ENCODE measurements around the gene SRSF10. TPM values are rescaled to one million over a fixed set of nuclear protein-coding genes. Genes with fewer than 3 reads are reported as not detected.
A peak's percentile ranks its signal among the peaks of the same experiment; 100 is the strongest.

SRSF10 gene
- total and polyA plus RNA-seq, 9 of the 15 experiments (the other 6 are each of a cell fraction or from before 2014, with no cell fraction given) = 154 to 264 (median 205) TPM

DNA sequence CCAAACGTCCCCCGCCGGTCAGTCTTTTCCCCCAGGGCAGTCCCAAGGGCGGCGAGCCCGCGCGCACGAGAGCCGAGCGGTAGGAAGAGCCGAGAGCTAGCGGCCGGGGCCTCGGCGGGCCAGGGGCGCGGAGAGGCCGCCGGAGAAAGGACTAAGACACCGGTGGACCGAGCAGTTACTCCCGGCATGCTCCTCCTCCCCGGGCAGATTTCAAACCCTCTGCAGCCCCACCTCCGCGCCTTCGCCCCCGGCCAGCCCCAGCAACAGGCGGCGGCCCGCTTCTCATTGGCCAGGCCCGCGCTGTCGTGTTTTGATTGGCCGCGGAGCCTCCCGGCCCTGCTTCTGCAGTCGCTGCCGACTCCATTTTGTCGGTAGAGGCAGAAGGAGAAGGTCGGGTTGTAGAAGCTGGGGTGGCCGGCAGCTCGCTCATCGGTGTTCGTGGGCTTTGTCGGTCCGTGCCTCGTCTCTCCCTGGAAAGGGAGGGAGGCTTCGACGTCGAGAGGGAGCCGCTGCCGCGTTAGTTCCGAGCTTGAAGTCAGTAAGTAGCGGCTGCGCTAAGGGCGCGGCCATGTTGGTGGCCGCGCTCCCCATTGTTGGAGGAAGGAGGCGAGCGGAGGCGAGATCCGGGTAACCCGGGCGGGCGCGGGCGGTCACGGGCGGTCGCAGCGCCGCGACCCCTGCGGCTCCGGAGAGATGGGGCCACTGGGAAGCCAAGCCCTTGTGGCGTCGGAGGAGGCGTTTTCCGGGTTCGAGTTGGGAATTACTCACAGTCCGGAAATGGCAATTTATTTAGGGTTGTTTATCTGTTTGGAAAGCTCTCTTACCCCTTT is 20.5 kb downstream of the SRSF10 start, which contains the start of gene PNRC2 (continued):
- TF ChIP-seq, protein P1, sequence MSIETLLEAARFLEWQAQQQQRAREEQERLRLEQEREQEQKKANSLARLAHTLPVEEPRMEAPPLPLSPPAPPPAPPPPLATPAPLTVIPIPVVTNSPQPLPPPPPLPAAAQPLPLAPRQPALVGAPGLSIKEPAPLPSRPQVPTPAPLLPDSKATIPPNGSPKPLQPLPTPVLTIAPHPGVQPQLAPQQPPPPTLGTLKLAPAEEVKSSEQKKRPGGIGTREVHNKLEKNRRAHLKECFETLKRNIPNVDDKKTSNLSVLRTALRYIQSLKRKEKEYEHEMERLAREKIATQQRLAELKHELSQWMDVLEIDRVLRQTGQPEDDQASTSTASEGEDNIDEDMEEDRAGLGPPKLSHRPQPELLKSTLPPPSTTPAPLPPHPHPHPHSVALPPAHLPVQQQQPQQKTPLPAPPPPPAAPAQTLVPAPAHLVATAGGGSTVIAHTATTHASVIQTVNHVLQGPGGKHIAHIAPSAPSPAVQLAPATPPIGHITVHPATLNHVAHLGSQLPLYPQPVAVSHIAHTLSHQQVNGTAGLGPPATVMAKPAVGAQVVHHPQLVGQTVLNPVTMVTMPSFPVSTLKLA (conservative IDR thresholded peaks at IDR 0.05) = peak in 1 of 2 experiments; percentile 75
- peak; percentile 100 for TF ChIP-seq GTF2E2 (tag; IDR thresholded peaks at IDR 0.05)
- peak; percentile 94 for TF ChIP-seq PHF8 (IDR thresholded peaks at IDR 0.05; ENCODE audit: borderline replicate concordance, low read length)
- TF ChIP-seq MBD2 (IDR thresholded peaks at IDR 0.05; ENCODE audit: borderline replicate concordance, low read depth) = peak; percentile 84
- TF ChIP-seq CEBPG (CRISPR knock-in tag; IDR thresholded peaks at IDR 0.05) = no peak
- TF ChIP-seq CEBPG (tag; conservative IDR thresholded peaks at IDR 0.05 in 1 of 2, IDR thresholded peaks at IDR 0.05 in 1 of 2) = no peak
- no peak for TF ChIP-seq SREBF1 (IDR thresholded peaks at IDR 0.05; ENCODE audit: borderline replicate concordance, low read depth, low read length)
- peak; percentile 52 for TF ChIP-seq RB1 (IDR thresholded peaks at IDR 0.05; ENCODE audit: low read depth)
- TF ChIP-seq, protein P2, sequence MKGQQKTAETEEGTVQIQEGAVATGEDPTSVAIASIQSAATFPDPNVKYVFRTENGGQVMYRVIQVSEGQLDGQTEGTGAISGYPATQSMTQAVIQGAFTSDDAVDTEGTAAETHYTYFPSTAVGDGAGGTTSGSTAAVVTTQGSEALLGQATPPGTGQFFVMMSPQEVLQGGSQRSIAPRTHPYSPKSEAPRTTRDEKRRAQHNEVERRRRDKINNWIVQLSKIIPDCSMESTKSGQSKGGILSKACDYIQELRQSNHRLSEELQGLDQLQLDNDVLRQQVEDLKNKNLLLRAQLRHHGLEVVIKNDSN (CRISPR knock-in tag; IDR thresholded peaks at IDR 0.05) = no peak
- TF ChIP-seq NCOR1 (IDR thresholded peaks at IDR 0.05) = no peak
- TF ChIP-seq DMBX1 (CRISPR knock-in tag; IDR thresholded peaks at IDR 0.05; ENCODE audit: borderline replicate concordance) = peak; percentile 27; the same call in 1 of the 2 replicates
- TF ChIP-seq ZFP30 (CRISPR knock-in tag; IDR thresholded peaks at IDR 0.05; ENCODE audit: borderline replicate concordance) = no peak
- no peak for TF ChIP-seq DPF2 (IDR thresholded peaks at IDR 0.05)
- TF ChIP-seq RCOR1 (IDR thresholded peaks at IDR 0.05; ENCODE audit: borderline replicate concordance in 1 of 2, low read depth in 2 of 2, low read length in 2 of 2) = peak in 1 of 2 experiments; percentile 39; a peak in 1 of 4 replicates
- TF ChIP-seq ZNF778 (CRISPR knock-in tag; IDR thresholded peaks at IDR 0.05) = no peak
- peak; percentile 92 for TF ChIP-seq GTF2F1 (IDR thresholded peaks at IDR 0.05; ENCODE audit: low read depth, low read length)

Data from K562 (cell line).